IMR-90 (cell line): Measurements from ENCODE around the gene FGD3. TPM values are rescaled to one million over a fixed set of nuclear protein-coding genes. Genes with fewer than 3 reads are reported as not detected.

Experiments
- ATAC-seq: fragments of 200-7000 bp; cut with Tn5 transposase; 2 replicates; pipeline ENCODE4 v1.9.1; 2020; ENCODE audit warnings: low read depth, mild to moderate bottlenecking, moderate library complexity
- BruUV-seq: library from RNA; stranded (reverse); fragments of 400-500 nt; replicated peaks from 2 replicates; lab custom pipeline; 2021; lab: Mats Ljungman, UMichigan
- CTCF ChIA-PET: fragments of 300-600 bp; formaldehyde crosslinking; extraction: SDS; loops from one replicate; lab custom pipeline; 2021; ENCODE audit warnings: antibody characterized with exemption; lab: Yijun Ruan, JAX
- POLR2A ChIA-PET: fragments of 300-600 bp; sonication (Branson Sonifier 250); formaldehyde crosslinking; loops from one replicate; lab custom pipeline; 2022; ENCODE audit warnings: antibody characterized with exemption; ENCODE audit not compliant: unreplicated experiment; lab: Charles Lee
- DNase-seq: peaks from one replicate; pipeline ENCODE4 v3.0.0; 2013
- H2AFZ ChIP-seq: replicated peaks from 2 replicates; pipeline ENCODE3; 2013; ENCODE audit warnings: low read length, mild to moderate bottlenecking; ENCODE audit not compliant: poor library complexity
- H2AK5ac ChIP-seq: 2 replicates; pipeline ENCODE4 v1.6.1; 2013; ENCODE audit warnings: low read depth, low read length, inconsistent platforms
- H2AK9ac ChIP-seq: replicated peaks from 2 replicates; pipeline ENCODE3; 2013; ENCODE audit warnings: mild to moderate bottlenecking, low read depth, low read length, moderate library complexity; ENCODE audit not compliant: poor library complexity
- H2BK120ac ChIP-seq: 2 replicates; pipeline ENCODE4 v1.6.1; 2013; ENCODE audit warnings: low read depth, low read length, inconsistent platforms
- H2BK15ac ChIP-seq: 3 replicates; pipeline ENCODE4 v1.6.1; 2013; ENCODE audit warnings: low read depth, low read length, inconsistent platforms
- H2BK20ac ChIP-seq: 2 replicates; pipeline ENCODE4 v1.6.1; 2013; ENCODE audit warnings: low read depth, mild to moderate bottlenecking, inconsistent platforms, low read length, moderate library complexity
- H2BK5ac ChIP-seq: 2 replicates; pipeline ENCODE4 v1.6.1; 2013; ENCODE audit warnings: mild to moderate bottlenecking, low read depth, low read length, inconsistent platforms; ENCODE audit not compliant: poor library complexity, severe bottlenecking
- H3K14ac ChIP-seq: replicated peaks from 2 replicates; pipeline ENCODE4 v1.6.1; 2013; ENCODE audit warnings: low read depth, low read length, inconsistent platforms
- H3K18ac ChIP-seq: 2 replicates; pipeline ENCODE4 v1.6.1; 2013; ENCODE audit warnings: low read depth, low read length, control low read depth
- H3K23ac ChIP-seq: 2 replicates; pipeline ENCODE4 v1.6.1; 2013; ENCODE audit warnings: low read depth, low read length, inconsistent platforms
- H3K27ac ChIP-seq: 2 replicates; pipeline ENCODE4 v1.5.1; 2013; ENCODE audit warnings: mild to moderate bottlenecking, control low read depth, low read length; ENCODE audit not compliant: insufficient read depth
- H3K27me3 ChIP-seq: 2 replicates; pipeline ENCODE4 v1.6.1; 2013; ENCODE audit warnings: low read length; ENCODE audit not compliant: control insufficient read depth, insufficient read depth
- H3K36me3 ChIP-seq: 2 replicates; pipeline ENCODE4 v1.6.1; 2013; ENCODE audit warnings: low read length, mixed read lengths; ENCODE audit not compliant: control insufficient read depth, insufficient read depth
- H3K4ac ChIP-seq: 2 replicates; pipeline ENCODE4 v1.6.1; 2013; ENCODE audit warnings: low read depth, low read length, inconsistent platforms
- H3K4me1 ChIP-seq: 2 replicates; pipeline ENCODE4 v1.6.1; 2013; ENCODE audit warnings: low read length, mixed read lengths; ENCODE audit not compliant: control insufficient read depth, insufficient read depth
- H3K4me2 ChIP-seq: 2 replicates; pipeline ENCODE4 v1.6.1; 2013; ENCODE audit warnings: low read depth, mild to moderate bottlenecking, control low read depth, low read length, moderate library complexity
- H3K4me3 ChIP-seq: 2 replicates; pipeline ENCODE4 v1.5.1; 2013; ENCODE audit warnings: low read depth, mild to moderate bottlenecking, control low read depth, low read length, moderate library complexity; ENCODE audit not compliant: insufficient read depth
- H3K56ac ChIP-seq: 2 replicates; pipeline ENCODE4 v1.6.1; 2013; ENCODE audit warnings: low read length, inconsistent platforms; ENCODE audit not compliant: insufficient read depth; ENCODE audit errors: extremely low read depth
- H3K79me1 ChIP-seq, 2 experiments: 2 replicates each; pipeline ENCODE4 v1.6.1; 2013; ENCODE audit warnings: low read length in 2 of 2, inconsistent platforms in 1 of 2, low read depth in 1 of 2
- H3K9ac ChIP-seq: 2 replicates; pipeline ENCODE4 v1.6.1; 2013; ENCODE audit warnings: low read depth, low read length, control low read depth
- H3K9me1 ChIP-seq: 2 replicates; pipeline ENCODE4 v1.6.1; 2013; ENCODE audit warnings: low read length, inconsistent platforms; ENCODE audit not compliant: insufficient read depth
- H3K9me3 ChIP-seq: 2 replicates; pipeline ENCODE4 v1.6.1; 2013; ENCODE audit warnings: low read length; ENCODE audit not compliant: control insufficient read depth, insufficient read depth
- H4K20me1 ChIP-seq: 2 replicates; pipeline ENCODE4 v1.6.1; 2013; ENCODE audit warnings: low read length, inconsistent platforms; ENCODE audit not compliant: insufficient read depth
- H4K5ac ChIP-seq: 2 replicates; pipeline ENCODE4 v1.6.1; 2013; ENCODE audit warnings: mild to moderate bottlenecking, low read depth, low read length, control low read depth
- H4K8ac ChIP-seq, 2 experiments: 2 replicates each; pipeline ENCODE4 v1.6.1; 2013; ENCODE audit warnings: low read depth in 2 of 2, low read length in 2 of 2, control low read depth in 1 of 2, inconsistent platforms in 1 of 2
- H4K91ac ChIP-seq: 2 replicates; pipeline ENCODE4 v1.6.1; 2013; ENCODE audit warnings: low read depth, low read length, inconsistent platforms; ENCODE audit not compliant: insufficient read depth
- FOS ChIP-seq: fragments of 150-350 bp; IDR thresholded peaks from 2 replicates; pipeline ENCODE4 v1.6.1; 2016; ENCODE audit warnings: low read depth, low read length
- RAD21 ChIP-seq: IDR thresholded peaks from 2 replicates; pipeline ENCODE4 v1.6.1; 2012; ENCODE audit warnings: low read length, improper control_type of control experiment
- WGBS, 2 experiments: methylation state at CpG; one replicate each; pipeline versions ENCODE4 v1.1.5 to v1.1.7; 2013; ENCODE audit warnings: missing lambda C conversion rate in 2 of 2; ENCODE audit not compliant: insufficient read length in 1 of 2; ENCODE audit errors: extremely low coverage in 2 of 2; 5-methylcytosine and 5-hydroxymethylcytosine counted together
- dilution Hi-C: fragments of 300-500 bp; cut with HindIII; formaldehyde crosslinking; loops from one replicate; pipeline ENCODE4 v1.14.3; 2018; ENCODE audit warnings: low sequenced_read_pairs; ENCODE audit not compliant: unreplicated experiment
- in situ Hi-C: fragments of 300-500 bp; cut with MboI; formaldehyde crosslinking; loops from 3 replicates; pipeline ENCODE4 v1.14.3; 2019; ENCODE audit warnings: low sequenced_read_pairs, inconsistent platforms, mixed read lengths
- intact Hi-C: fragments of 100-400 bp; cut with micrococcal nuclease; formaldehyde crosslinking; loops from 2 replicates; pipeline ENCODE4 v1.10.0; 2022
- polyA plus RNA-seq, 3 experiments: library from polyadenylated mRNA; depleted of rRNA; stranded (reverse); fragments of >200 nt; gene quantifications; 2 replicates each; pipeline ENCODE4 v1.2.3, GENCODE V29; 2012; ENCODE audit warnings: low replicate concordance in 1 of 3
- total RNA-seq: library from RNA; depleted of rRNA; stranded (reverse); fragments of >200 nt; gene quantifications from 2 replicates; pipeline ENCODE4 v1.2.3, GENCODE V29; 2012
- TF ChIP-seq, protein P1 (sequence below): fragments of 150-350 bp; IDR thresholded peaks from 2 replicates; pipeline ENCODE4 v1.6.1; 2016; ENCODE audit warnings: low read depth, mild to moderate bottlenecking, low read length, moderate library complexity, borderline replicate concordance

FGD3 gene
- total and polyA plus RNA-seq, 2 of the 4 experiments (the other 2 are of a cell fraction): not detected

DNA sequence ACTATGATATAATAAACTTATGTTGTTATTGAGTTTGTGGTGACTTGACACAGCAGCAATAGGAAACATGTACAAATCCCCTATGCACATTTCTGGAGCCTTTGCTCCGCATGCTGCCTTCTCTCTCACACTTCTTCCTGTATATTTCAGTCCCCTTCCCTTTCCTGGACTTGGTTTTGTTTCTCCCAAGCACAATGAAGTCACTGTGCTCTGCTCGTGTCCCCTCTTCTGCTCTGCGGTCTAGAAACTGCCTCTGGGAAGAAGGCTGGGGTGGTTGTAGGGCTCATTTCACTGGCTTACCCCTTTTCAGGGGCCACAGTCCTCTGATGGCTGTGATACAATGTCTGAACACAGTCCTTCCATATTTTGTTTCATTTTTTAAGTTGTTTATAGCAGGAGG is 15.7 kb upstream of the FGD3 start:
- Histone ChIP-seq H3K9ac (no peak overlapping the region), H3K27ac (no peak overlapping the region), H3K9me1 (no peaks in the 10 kb centered on the region), H3K23ac (no peak overlapping the region), H4K5ac (no peak overlapping the region), H3K56ac (no peak overlapping the region), H3K36me3 (no peaks in the 10 kb centered on the region), H3K27me3 (no peaks in the 10 kb centered on the region; the same call in 1 of the 2 replicates), H3K14ac (no peak overlapping the region), H3K4ac (no peak overlapping the region), H4K8ac (no peak overlapping the region), H3K4me1 (no peaks in the 10 kb centered on the region), H2BK120ac (no peak overlapping the region), H3K18ac (no peak overlapping the region), H2AK9ac (no peak overlapping the region), H2BK5ac (no peak overlapping the region), H2BK15ac (no peak overlapping the region), H2BK20ac (no peak overlapping the region), H3K79me1 (no peaks in the 10 kb centered on the region), H3K9me3 (no peaks in the 10 kb centered on the region), H3K4me3 (no peak overlapping the region), H3K4me2 (no peak overlapping the region), H2AK5ac (no peak overlapping the region), H4K91ac (no peak overlapping the region), H2AFZ (no peak overlapping the region), H4K20me1 (no peaks in the 10 kb centered on the region)
- BruUV-seq: no TSS peak
- ChIA-PET CTCF (no interaction called here), POLR2A (no interaction called here)
- TF ChIP-seq FOS: no peak
- no peak for TF ChIP-seq RAD21
- TF ChIP-seq, protein P1, sequence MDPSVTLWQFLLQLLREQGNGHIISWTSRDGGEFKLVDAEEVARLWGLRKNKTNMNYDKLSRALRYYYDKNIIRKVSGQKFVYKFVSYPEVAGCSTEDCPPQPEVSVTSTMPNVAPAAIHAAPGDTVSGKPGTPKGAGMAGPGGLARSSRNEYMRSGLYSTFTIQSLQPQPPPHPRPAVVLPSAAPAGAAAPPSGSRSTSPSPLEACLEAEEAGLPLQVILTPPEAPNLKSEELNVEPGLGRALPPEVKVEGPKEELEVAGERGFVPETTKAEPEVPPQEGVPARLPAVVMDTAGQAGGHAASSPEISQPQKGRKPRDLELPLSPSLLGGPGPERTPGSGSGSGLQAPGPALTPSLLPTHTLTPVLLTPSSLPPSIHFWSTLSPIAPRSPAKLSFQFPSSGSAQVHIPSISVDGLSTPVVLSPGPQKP: no peak
- no CpG with 5 or more reads among the region's 3 CpGs for WGBS, 2 experiments
- in situ Hi-C loops (no loop called here), intact Hi-C loops (no loop called here), dilution Hi-C loops (no loop called here)
- ATAC-seq: no peak
- DNase-seq: no peak
